Measurements from ENCODE around the gene TMEM185B. TPM values are rescaled to one million over a fixed set of nuclear protein-coding genes. Genes with fewer than 3 reads are reported as not detected.

TMEM185B gene
- 10 to 100 TPM; 15.3 to 29.3 (median 25.5) TPM for total RNA-seq

DNA sequence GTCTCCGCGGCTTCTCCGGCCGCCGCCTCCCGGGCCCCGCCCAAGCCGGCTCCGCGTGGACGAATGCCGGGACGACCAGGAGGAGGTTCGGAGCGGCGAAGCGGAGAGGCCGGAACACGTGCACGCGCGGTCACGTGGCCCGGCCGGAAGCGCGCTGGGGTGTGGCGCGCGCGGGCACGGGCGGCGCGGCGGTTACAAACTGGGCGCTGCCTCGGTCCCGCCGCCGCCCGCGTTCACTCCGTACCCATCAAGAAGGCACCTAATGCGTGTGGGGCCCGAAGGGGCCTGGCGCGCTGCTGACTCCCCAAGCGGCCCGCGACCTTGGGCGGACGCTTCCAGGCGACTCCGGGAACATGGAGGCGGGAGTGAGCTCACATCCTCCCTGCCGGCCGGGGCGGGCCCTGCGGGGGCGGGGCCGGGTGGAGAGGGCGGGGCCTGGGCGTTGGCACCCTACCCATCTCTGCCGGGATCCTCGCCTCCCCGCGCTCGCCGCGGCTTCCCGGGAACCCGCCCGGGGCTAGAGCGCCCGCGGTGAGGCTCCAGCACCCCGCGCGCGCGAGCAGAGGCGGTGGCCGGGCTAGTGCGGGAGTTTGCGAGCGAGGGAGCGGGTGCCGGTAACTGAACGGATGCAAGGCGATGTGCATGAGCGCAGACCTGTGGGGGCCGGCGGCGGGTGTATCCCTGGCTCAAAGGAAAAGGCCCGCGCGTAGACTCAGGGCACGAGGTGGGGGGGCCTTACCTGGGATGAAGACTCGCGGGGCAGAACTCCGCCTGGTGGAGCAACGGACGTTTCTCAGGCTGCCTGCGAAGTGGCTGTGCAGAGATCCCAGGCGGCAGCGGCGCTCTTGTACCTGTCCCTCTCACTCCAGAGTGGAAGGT, at the start of gene TMEM185B:
Gene TMEM185B, minus strand, starts transcription at position 367 of the 879 bp plus-strand sequence. CDS start 424 bp downstream, outside the sequence.
- H3K9me3 ChIP-seq: no peaks in the 10 kb centered on the region
- peaks cover 24 to 48% (median 29%) of the 10 kb centered on the region in 4 donors for H3K4me1 ChIP-seq
- peak; percentile 95 to 99 for ATAC-seq (ENCODE audit: low FRiP score in 2 of 2)
- peaks cover 0 to 15% (median 0%) of the 10 kb centered on the region in 4 donors for H3K36me3 ChIP-seq
- peak within 1 kb of the TSS; percentile 87 to 97 (median 94) for H3K27ac ChIP-seq
- peak; percentile 93 to 100 for DNase-seq
- H3K27me3 ChIP-seq: no peaks in the 10 kb centered on the region
- WGBS, 2 donors: 7 to 15% methylated on average over 4 to 61 of the region's 108 CpGs
- peak in 1 of 4 donors; percentile 2 for TF ChIP-seq EP300 (IDR thresholded peaks at IDR 0.05)
- TF ChIP-seq, protein P1, sequence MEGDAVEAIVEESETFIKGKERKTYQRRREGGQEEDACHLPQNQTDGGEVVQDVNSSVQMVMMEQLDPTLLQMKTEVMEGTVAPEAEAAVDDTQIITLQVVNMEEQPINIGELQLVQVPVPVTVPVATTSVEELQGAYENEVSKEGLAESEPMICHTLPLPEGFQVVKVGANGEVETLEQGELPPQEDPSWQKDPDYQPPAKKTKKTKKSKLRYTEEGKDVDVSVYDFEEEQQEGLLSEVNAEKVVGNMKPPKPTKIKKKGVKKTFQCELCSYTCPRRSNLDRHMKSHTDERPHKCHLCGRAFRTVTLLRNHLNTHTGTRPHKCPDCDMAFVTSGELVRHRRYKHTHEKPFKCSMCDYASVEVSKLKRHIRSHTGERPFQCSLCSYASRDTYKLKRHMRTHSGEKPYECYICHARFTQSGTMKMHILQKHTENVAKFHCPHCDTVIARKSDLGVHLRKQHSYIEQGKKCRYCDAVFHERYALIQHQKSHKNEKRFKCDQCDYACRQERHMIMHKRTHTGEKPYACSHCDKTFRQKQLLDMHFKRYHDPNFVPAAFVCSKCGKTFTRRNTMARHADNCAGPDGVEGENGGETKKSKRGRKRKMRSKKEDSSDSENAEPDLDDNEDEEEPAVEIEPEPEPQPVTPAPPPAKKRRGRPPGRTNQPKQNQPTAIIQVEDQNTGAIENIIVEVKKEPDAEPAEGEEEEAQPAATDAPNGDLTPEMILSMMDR (IDR thresholded peaks at IDR 0.05): peak; percentile 4 to 68 (median 49)
- peak; percentile 55 to 65 for TF ChIP-seq POLR2AphosphoS5 (IDR thresholded peaks at IDR 0.05)
- TF ChIP-seq POLR2A (IDR thresholded peaks at IDR 0.05): peak in 3 of 4 donors; percentile 34 to 79 (median 73)
- peak within 1 kb of the TSS; percentile 74 to 85 (median 78) for H3K4me3 ChIP-seq

DNA sequence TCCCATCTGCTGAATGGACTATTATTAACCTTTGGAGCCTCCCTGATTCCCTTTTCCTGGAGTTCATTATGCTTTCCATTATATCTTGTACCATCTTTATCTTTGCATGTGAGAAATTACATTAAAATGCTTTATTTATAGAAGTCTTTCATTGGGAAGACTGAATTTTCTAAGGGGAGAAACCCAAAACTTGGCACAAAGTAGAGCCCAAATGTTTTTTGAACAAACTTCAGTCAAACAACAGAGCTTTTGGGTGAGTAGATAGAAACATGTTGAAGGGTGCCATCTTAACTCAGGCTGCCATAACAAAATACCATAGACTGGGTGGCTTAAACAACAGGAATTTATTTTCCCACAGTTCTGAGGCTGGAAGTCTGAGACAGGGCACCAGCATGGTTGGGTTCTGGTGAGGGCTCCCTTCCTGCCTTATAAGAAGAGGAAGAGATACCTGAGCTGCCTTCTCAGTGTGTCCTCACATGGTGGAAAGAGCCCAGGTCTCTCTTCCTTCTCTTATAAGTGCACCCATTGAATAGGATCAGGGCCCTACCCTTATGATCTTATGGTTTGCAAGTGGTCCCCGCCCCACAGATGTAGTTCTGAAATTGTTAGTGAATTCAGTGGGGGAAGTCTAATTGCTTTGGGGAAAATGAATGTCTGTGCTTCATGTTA, 48.6 kb upstream of the TMEM185B start:
- DNase-seq (no peak), ATAC-seq (ENCODE audit: low FRiP score in 2 of 2) (no peak)
- no peaks in the 10 kb centered on the region for H3K36me3 ChIP-seq
- no peaks in the 10 kb centered on the region for H3K9me3 ChIP-seq
- H3K27ac ChIP-seq: no peak overlapping the region
- TF ChIP-seq, protein P1 (IDR thresholded peaks at IDR 0.05): no peak
- TF ChIP-seq POLR2AphosphoS5 (IDR thresholded peaks at IDR 0.05) (no peak), EP300 (IDR thresholded peaks at IDR 0.05) (no peak), POLR2A (IDR thresholded peaks at IDR 0.05) (no peak)
- WGBS, 2 donors: 100% methylated on average over 1 of the region's 1 CpG
- peaks cover 14 to 33% (median 16%) of the 10 kb centered on the region in 4 donors for H3K4me1 ChIP-seq
- H3K4me3 ChIP-seq: no peak overlapping the region
- H3K27me3 ChIP-seq: no peaks in the 10 kb centered on the region

DNA sequence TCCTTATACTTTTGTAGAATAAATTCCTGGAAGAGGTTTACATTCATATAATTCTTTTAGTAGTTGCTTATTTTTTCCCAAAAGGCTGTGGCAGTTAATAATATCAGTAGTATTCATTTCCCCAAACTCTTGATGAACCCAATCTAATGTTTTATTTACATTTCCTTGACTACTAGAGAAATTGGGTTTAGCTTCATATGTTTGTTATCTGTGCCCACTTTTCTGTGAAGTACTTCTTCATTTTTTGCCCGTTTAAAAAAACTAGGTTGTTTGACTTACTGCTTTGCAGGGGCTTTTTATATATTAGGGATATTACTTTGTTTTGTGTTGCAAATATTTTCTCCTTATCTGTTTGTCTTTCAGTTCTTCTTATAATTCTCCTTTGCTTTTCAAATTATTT, 46.6 kb upstream of the TMEM185B start:
- Histone ChIP-seq H3K9me3 (no peaks in the 10 kb centered on the region), H3K36me3 (no peaks in the 10 kb centered on the region), H3K27me3 (no peaks in the 10 kb centered on the region), H3K4me1 (peaks cover 23 to 38% (median 29%) of the 10 kb centered on the region in 4 donors), H3K4me3 (no peak overlapping the region), H3K27ac (no peak overlapping the region)
- 52 to 67% methylated on average over 1 of the region's 1 CpG for WGBS, 2 donors
- ATAC-seq (ENCODE audit: low FRiP score in 2 of 2): no peak
- TF ChIP-seq POLR2A (IDR thresholded peaks at IDR 0.05) (no peak), EP300 (IDR thresholded peaks at IDR 0.05) (no peak), POLR2AphosphoS5 (IDR thresholded peaks at IDR 0.05) (no peak)
- TF ChIP-seq, protein P1 (IDR thresholded peaks at IDR 0.05): no peak
- DNase-seq: no peak

DNA sequence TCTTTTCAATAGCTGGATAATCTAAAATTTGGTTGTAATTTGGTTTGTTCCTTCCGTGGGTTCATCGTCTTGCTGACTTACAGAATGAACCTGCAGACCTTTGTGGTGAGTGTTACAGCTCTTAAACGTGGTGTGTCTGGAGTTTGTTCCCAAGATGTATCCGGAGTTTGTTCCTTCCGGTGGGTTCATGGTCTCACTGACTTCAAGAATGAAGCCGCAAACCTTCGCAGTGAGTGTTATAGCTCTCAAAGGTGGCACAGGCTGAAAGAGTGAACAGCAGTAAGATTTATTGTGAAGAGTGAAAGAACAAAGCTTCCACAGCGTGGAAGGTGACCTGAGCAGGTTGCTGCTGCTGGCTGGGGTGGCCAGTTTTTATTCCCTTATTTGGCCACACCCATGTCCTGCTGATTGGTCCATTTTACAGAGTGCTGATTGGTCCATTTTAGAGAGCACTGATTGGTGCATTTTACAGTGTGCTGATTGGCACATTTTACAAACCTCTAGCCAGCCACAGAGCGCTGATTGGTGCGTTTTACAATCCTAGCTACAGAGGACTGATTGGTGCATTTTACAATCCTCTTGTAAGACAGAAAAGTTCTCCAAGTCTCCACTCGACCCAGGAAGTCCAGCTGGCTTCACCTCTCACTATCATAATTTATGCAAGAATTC, 46.0 kb upstream of the TMEM185B start:
- 75 to 84% methylated on average over 11 of the region's 11 CpGs for WGBS, 2 donors
- ATAC-seq (ENCODE audit: low FRiP score in 2 of 2) (no peak), DNase-seq (no peak)
- Histone ChIP-seq H3K9me3 (no peaks in the 10 kb centered on the region), H3K27ac (peak overlapping the region in 1 of 4 donors; percentile 55), H3K36me3 (no peaks in the 10 kb centered on the region), H3K27me3 (no peaks in the 10 kb centered on the region), H3K4me3 (no peak overlapping the region), H3K4me1 (peaks cover 30 to 41% (median 34%) of the 10 kb centered on the region in 4 donors)
- TF ChIP-seq POLR2AphosphoS5 (IDR thresholded peaks at IDR 0.05): no peak
- no peak for TF ChIP-seq EP300 (IDR thresholded peaks at IDR 0.05)
- TF ChIP-seq, protein P1 (IDR thresholded peaks at IDR 0.05): no peak
- no peak for TF ChIP-seq POLR2A (IDR thresholded peaks at IDR 0.05)

Measured in upper lobe of left lung (tissue), 6 donors.